Hepatic stellate cell (primary cell): ENCODE data around the gene SLC5A2.

ENCODE experiments used
- DNase-seq: peaks from one replicate; pipeline ENCODE4 v3.0.0; 2011; ENCODE audit warnings: low spot score

The SLC5A2 gene

GRCh38 chr16:31459687-31460581 lies 23.0 kb upstream of the SLC5A2 start:
- DNase-seq, result peak; percentile 97

GRCh38 chr16:31460582-31461002 lies 22.3 kb upstream of the SLC5A2 start:
- DNase-seq, result no peak

- no peak for DNase-seq
Measured at GRCh38 chr16:31461201-31461920, 21.6 kb upstream of the SLC5A2 start.

GRCh38 chr16:31461921-31462804 lies 20.8 kb upstream of the SLC5A2 start:
- no peak for DNase-seq

- DNase-seq, result no peak
Measured at GRCh38 chr16:31464348-31464769, 18.6 kb upstream of the SLC5A2 start.

GRCh38 chr16:31464781-31465260 lies 18.1 kb upstream of the SLC5A2 start:
- no peak for DNase-seq

- no peak for DNase-seq
Measured at GRCh38 chr16:31465788-31466370, 17.0 kb upstream of the SLC5A2 start.

- DNase-seq, result no peak
Measured at GRCh38 chr16:31466381-31466841, 16.5 kb upstream of the SLC5A2 start.

GRCh38 chr16:31467151-31467773 lies 15.7 kb upstream of the SLC5A2 start:
- DNase-seq, result no peak

- no peak for DNase-seq
Measured at GRCh38 chr16:31467858-31468257, 15.1 kb upstream of the SLC5A2 start.

- DNase-seq, result no peak
Measured at GRCh38 chr16:31470615-31471014, 12.3 kb upstream of the SLC5A2 start.

GRCh38 chr16:31471241-31471874 lies 11.6 kb upstream of the SLC5A2 start:
- no peak for DNase-seq

- peak; percentile 92 for DNase-seq
Measured at GRCh38 chr16:31471875-31472708, 10.8 kb upstream of the SLC5A2 start, which contains the start of gene TGFB1I1. TSS of gene TGFB1I1 (plus strand) at chr16:31472152. CDS start at chr16:31472189, 37 bp downstream.

- peak; percentile 100 for DNase-seq
Measured at GRCh38 chr16:31472709-31473203, 10.2 kb upstream of the SLC5A2 start.

- DNase-seq, result no peak
Measured at GRCh38 chr16:31473264-31473984, 9.5 kb upstream of the SLC5A2 start.

GRCh38 chr16:31474173-31474714 lies 8.7 kb upstream of the SLC5A2 start:
- no peak for DNase-seq

- no peak for DNase-seq
Measured at GRCh38 chr16:31474773-31475738, 7.9 kb upstream of the SLC5A2 start.
